HG03575 (cell line): ENCODE measurements around the gene ADGRB3.

Source experiments
- ATAC-seq: cut with Tn5 transposase; IDR thresholded peaks from one replicate; pipeline ENCODE4 v1.9.1; 2021; ENCODE audit not compliant: unreplicated experiment, insufficient number of reproducible peaks, low FRiP score; ENCODE audit errors: extremely low read depth

The ADGRB3 gene

DNA sequence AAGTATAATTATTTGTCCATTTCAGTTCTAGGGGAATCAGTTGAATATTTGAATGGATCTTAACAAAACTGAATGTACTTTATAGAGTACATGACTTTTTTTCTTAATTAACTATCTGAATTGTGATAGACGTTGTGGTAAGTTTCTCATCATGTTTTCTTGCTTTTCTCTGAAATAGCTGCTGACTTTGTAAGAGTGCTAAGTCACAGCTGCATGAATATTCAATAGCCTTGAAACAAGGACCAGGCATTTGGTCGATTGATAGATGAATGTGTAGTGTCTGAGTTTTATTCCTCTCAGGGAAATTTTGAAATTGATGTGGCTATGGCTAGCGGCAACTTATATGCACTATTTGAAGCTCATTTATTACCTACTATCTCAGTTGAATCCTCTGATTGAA lies 56.0 kb downstream of the ADGRB3 start:
- no peak for ATAC-seq

DNA sequence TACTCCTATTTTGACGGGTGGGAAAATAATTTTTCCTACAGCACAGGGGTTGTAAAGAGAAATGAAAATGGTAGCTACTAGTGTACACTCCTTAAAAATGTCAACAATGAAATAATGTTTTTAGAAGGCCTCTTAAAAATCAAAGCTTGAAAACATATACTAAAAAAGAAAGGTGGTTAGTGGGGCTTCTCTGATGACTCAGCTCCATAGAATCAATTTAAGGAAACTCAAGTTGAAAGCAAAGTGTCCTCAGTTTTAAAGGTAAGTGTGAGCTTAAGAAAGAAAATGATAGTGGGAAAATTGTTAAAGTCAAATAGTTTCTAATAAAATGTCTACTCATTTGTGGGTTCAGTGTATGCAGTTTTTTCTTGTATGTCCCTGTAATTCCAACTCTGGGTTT lies 58.2 kb downstream of the ADGRB3 start:
- no peak for ATAC-seq

DNA sequence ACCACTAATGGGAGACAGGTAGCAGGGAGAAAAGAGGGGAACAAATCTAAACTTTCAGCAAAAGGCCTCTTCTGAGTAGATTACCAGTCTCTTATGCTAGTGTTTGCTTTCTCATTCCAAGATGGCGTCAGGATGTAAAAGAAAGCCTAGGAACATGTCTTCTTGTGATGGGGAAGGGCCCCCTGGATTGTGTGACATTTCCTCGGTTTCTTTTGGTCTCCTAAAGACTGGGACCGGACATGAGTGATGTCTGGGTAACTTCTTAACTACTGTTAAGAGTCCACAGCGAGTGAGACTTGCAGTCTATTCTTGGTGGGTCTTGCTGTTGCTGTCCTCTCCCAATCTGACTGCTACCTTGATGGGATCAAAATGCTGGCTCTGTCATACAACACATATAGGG lies 60.3 kb downstream of the ADGRB3 start:
- ATAC-seq: no peak

DNA sequence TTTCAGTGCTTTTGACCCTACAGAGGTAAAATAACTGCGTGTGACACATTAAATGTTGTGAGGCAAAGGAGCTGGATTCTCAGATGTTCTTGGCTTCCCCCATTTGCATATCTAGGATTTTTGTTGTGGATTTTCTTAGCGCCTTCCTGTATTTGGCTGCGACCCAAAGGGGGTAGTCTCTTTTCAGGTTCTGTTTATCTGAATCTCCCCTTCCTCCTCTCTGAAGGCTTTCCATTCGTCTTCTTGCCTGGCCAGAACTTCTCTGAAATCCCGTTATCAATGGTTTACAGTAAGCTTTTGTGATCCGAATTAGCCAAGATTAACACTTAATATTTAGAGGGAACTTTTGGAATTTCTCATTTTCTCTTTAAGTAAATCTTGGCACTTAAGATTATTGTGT lies 60.8 kb downstream of the ADGRB3 start:
- no peak for ATAC-seq

DNA sequence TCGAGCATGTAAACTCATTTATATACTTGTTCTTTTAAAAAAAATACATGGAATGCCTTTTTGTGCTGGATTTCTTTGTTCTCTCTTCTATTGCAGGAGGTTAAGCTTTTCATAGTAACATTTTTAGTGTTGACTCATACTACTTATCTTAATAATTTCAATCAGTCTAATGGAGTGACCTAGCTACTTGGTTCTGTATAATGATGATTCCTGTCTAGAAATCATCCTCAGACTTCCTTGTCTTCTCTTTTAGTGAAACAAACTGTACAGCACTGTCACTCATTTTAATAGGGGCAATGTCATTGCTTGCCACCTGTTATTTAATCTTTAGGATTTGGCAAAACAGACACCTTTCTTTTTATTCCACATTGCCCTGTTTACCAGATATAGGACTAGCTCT lies 62.3 kb downstream of the ADGRB3 start:
- no peak for ATAC-seq

DNA sequence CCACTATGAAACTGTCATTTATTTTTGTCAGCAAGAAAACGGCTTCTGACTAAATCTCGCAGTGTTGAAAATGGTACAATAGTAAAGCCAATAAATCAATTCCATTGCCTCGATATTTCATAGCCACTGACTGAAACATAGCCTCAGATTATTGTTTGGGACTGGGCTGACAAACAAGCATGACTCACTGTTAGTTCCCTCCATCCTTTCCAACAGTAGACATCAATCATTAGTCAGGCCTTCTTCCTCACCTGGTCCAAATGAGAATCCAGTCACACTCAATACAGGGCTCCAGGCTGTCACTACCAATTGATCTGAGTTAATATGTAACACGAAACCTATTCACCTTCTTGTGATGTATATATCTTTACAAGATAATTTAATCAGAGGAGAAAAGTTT lies 66.1 kb downstream of the ADGRB3 start:
- ATAC-seq: no peak

DNA sequence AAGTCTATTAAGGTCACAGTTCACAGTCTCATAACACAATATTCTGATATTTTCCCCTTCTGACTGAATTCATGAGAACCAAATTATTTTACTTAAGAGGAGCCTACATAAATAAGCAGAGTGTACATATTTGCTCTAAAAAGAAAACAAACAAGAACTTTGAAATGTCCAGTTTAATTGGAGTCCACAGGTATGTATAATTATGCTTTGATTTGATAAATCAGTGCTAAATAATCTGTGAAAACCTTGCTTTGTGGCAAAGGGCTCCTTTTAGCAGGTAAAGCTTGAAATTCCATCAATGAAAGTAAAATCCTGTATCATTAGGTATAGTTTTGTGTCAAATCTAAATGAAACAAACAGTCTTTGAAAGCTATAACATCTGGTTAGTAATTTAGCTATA lies 69.4 kb downstream of the ADGRB3 start:
- no peak for ATAC-seq

DNA sequence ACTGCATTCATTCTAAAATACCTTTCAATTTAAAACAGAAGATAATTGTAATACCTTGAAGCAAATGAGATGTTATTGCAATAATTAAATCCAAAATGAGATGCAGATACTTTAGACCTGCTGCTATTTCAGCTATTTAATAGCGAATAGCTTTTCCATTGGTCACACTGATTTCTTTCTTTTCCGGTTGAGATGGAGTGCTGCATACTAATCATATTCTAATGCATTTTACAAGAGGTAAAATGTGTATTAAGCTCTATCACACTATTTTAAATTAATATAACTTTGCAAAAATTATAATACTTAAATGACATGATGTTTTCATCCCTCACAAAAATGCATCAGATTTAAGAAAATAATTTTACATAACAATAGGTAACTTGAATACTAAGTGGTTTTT lies 74.0 kb downstream of the ADGRB3 start:
- no peak for ATAC-seq

DNA sequence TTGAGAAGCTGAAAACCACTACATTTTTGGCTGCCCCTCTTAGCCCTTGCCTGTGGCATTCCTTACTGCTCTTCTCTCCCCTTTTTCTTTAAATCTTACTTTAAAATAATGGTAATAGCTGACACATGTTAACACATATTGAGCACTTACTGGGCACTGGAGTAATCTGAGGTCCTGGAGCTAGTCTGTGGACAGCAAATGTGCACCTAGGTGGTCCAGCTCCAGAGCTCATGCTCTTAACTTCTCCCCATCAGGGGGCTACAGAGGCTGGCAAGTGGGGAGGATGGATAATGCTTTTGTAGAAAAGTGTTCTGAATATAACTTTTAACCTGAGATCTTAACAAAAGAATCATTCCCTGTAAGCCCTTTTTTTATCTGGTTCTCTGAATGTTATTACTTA lies 74.8 kb downstream of the ADGRB3 start:
- ATAC-seq: no peak

DNA sequence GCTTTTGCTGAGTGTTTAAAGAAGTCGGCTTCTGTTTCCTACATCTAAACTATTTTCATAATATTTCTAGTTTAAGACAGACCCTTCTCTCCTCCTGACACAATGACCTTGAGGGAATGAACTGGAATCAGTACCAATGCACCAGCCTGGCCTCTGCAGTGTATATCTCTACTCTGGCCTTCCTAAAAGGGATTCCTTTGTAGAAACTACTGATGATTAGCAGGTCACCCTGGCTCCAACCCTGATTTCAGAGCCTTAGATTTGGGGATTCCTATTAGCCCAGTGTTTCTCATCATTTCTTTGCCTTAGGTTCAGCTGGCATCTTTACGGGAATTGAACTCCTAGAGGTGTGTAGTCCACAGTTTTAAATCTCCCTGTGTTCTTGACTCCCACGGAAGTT lies 75.4 kb downstream of the ADGRB3 start:
- no peak for ATAC-seq

DNA sequence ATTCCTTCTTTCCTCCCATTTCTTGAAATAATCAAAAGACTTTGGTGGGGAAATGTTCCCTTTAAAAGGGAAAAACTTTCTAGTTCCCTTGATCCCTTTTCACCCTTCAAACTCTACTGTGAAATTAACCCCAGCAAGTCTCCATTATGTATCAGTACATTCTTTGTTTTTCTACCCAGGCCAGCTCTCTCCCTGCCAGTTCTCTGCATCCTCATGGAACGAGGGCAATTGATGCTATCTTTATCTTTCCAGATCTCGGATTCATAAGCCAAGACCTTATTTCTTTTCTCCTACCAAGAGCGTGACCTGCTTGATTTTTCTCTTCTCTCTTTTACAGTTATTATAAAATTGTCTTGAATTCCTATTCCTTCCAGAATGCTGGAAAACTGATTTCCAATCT lies 75.8 kb downstream of the ADGRB3 start:
- no peak for ATAC-seq

DNA sequence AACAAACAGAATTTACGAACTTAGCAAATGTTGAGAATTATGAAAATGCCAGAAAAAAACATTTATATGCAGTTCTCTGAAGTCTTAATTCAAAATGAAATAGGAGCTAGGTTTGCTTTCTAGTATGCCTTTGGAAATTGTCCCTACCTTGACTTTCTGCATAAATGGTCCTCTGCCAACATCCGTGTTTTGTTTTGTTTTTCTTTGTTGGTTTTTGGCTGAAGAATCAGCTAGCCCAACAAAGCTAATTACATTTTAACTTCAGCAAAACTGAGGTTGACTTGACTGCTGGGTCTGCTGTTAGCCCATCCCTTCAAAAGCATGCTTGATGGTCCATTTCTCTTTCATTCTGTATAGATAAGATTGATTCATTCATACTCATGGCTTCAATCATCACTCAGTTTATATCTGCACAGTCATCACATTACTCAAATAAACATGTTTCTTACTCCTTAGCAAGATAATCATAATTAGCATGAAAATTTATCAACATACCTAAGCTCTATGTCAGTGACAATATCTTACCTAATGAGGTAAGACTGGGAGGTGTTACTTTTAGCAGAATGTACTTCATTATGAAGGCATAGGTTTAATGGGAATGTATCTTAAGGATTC lies 76.4 kb downstream of the ADGRB3 start:
- no peak for ATAC-seq

DNA sequence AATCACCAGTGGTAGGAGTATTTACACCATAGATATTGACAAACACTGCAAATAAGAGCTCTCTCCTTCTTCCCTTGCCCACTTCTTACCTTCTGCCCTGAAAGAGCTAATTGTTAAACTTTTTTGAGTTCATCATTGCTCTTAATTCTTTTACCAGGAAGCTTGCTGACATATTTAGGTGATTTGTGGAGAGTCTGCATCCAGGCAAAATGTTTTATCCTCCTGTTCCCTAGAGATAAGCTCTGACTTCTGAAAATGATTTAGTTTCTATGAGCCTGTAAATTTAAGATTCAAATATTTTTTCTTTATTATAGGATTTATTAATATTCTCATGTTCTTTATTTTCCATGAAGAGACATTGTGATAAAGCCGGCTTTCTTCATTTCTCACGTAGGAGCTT lies 81.5 kb downstream of the ADGRB3 start:
- ATAC-seq: no peak

DNA sequence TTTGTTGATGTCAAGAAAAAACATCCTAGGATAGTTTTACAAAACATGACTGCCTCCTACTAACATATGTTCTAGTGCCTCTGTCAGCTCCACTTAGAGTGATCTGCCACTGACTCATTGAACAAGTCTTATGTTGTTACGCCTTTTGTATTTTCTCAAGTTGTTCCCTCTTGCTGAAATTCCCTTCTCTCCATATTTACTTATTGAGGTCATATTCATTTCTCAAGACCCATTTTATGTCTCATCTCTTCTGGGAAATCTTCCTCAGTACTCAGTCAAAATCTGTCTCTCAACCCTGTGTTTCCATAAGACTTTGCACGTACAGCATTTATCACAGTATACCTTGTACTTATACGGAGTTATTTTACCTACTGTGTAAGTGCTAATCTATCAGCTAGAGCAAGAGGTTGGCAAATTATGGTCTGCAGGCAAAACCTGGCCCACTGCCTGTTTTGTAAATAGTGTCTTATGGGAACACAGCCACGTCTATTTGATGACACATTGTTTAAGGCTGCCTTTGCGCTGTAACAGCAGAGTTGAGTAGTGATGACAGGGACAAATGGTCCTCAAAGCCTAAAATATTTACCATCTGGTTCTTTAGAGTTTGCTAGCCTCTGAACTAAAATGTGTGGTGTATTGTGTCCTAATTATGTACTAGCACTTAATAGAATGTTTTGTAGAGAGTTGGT lies 83.4 kb downstream of the ADGRB3 start:
- ATAC-seq: no peak

DNA sequence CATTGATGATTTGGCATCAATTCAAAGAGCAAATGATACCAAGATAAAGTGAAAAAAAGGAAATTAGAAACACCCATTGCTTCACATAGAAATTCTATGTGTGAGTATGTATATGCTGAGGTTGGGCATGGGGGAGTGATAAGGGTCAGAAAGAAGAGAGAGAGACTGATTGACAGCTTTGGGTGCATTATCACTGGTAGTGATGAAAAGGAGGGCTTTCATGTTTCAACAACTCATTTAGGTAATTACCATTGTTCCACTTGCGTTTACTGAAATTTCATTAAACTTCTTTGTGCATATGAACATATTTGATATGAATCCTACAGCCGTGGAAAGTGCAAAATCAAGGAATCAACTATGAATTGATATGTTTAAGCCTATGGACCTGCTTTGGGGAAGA lies 84.7 kb downstream of the ADGRB3 start:
- no peak for ATAC-seq

DNA sequence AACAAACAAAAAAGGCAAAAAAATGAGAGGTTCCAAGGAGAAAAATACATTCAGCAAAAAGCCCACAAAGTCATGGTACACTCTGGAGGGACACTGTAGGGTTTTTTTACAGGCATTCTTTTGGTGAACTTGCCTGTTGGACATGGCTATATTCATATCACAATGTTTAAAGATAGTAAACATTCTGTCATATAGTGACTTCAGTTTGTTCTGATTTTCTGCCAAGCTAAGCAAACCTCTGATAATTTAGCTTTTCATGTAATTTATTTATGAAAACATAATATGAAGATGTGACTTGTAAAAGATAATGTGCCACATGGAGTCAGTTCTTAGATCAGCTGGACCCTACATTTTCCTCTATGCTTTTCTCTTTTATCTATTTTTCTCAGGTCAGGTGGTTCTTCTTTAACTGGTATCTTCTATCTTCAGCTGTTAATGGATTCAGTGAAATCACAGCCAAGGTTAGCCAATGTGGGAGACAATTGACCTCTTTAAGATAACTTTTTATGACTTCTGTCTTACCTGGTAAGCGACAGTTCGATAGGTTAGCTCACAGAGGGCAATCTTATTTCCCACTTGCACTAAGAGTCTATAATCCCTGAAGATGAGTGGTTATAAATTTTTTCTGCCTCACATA lies 87.9 kb downstream of the ADGRB3 start:
- ATAC-seq: no peak

DNA sequence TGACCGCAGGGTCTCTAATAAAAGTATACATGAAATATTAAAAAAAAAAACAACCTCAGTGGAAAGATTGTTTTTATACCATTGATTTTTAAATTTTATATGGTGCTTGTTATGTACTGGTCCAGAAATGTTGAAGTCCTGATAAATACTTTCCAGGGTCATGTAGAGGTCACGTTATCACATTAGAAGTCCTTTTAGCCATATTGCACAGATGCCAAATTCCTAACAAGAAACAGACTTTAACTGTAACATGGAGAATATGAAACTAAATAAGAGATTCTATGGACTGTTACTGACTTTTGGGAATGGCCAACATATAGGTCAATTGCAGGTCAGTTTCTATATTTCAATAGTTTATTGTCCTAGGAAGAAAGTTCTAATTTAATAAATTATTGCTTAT lies 89.0 kb downstream of the ADGRB3 start:
- no peak for ATAC-seq

DNA sequence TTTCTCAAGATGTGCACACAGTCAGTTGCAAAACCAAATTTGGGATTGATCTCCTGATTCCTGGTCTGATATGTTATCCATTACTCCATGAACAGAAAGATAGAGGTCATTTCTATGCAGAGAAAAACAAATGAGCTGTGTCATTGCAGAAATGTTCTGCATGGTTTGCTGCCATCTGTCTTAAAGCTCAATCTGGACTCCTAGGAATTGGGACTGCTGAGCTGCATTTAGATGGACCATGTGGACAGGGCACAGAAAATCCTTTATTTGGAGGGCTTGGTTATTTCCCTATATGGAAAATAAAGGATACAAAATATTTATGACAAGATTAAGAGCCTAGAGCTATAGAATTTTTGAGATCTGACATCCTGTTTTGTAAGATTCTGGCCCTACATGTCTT lies 91.3 kb downstream of the ADGRB3 start:
- ATAC-seq: no peak

DNA sequence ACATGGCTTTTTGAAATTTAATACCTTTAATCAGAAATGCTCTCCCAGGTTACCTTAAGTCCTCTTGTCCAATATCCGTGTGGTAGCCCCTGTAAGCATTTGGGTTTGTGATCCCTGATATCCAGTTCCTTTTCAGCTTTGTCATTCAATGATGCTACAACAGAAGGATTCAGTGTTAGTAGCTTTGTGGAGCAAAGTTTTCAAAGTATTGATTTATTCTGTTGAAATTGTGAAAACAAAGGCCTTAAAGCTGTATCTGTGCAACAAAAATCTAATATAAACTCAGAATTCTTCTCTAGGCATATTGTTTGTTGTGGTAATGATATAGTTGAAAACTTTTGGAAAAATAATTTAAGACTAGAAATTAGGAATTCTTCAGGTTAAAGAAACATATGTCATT lies 91.9 kb downstream of the ADGRB3 start:
- no peak for ATAC-seq

DNA sequence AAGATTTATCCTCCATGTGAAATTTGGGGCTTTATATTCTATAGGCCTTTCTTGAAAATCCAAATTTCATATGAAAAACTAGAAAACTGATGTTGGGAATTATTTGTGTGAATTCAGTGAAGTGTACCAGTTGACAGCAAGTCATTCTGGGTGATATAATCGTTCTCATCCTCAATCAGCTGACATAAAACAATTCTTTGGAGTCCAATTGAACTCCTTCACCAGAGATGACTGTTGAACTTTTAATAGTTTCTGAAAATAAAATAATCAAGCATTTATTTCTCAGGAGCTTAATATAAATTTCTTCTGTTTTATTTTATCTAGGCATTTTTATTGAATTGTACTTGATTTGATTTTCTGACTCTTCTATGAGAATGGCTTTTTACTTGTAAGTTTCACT lies 92.6 kb downstream of the ADGRB3 start:
- ATAC-seq: no peak
